Transverse colon (tissue), 4 donors: ENCODE results near the gene STK32C. TPM values are rescaled to one million over a fixed set of nuclear protein-coding genes. Genes with fewer than 3 reads are reported as not detected.

Experiments
- DNase-seq: peaks from one replicate; pipeline ENCODE4 v3.0.0-alpha.2; 2019
- H3K27ac ChIP-seq, 4 donors: fragments of 200-600 bp; sonication (generic); 2 replicates each; pipeline ENCODE4 v1.5.1; 2016 to 2018; ENCODE audit warnings: inconsistent platforms in 4 of 4
- H3K27me3 ChIP-seq: fragments of 200-600 bp; sonication (generic); 2 replicates; pipeline ENCODE4 v1.5.1; 2017; ENCODE audit warnings: inconsistent platforms
- H3K36me3 ChIP-seq, 4 donors: fragments of 200-600 bp; sonication (generic); 2 replicates each; pipeline ENCODE4 v1.5.1; 2017 to 2019; ENCODE audit warnings: inconsistent platforms in 4 of 4
- H3K4me1 ChIP-seq, 4 donors: fragments of 200-600 bp; sonication (generic); 2 replicates each; pipeline ENCODE4 v1.5.1; 2017 to 2020; ENCODE audit warnings: inconsistent platforms in 4 of 4
- H3K4me3 ChIP-seq, 4 donors: fragments of 200-600 bp; sonication (generic); 1 replicate in 1 of 4; 2 replicates in 3 of 4; pipeline versions ENCODE4 v1.5.1 to v1.6.1; 2017 to 2019; ENCODE audit warnings: inconsistent platforms in 4 of 4
- H3K9me3 ChIP-seq, 2 donors: fragments of 200-600 bp; sonication (generic); 2 replicates each; pipeline ENCODE4 v1.5.1; 2017 to 2019; ENCODE audit warnings: inconsistent platforms in 2 of 2
- EP300 ChIP-seq: sonication (generic); formaldehyde crosslinking; IDR thresholded peaks from one replicate; pipeline ENCODE4 v1.6.1; 2017; ENCODE audit warnings: antibody characterized with exemption, low read depth
- POLR2A ChIP-seq: fragments of 450-650 bp; IDR thresholded peaks from one replicate; pipeline ENCODE4 v1.6.1; 2016; ENCODE audit warnings: antibody characterized with exemption, mild to moderate bottlenecking, moderate library complexity
- POLR2AphosphoS5 ChIP-seq, 3 donors: sonication (generic); formaldehyde crosslinking; IDR thresholded peaks; one replicate each; pipeline ENCODE4 v1.6.1; 2016; ENCODE audit warnings: antibody characterized with exemption in 3 of 3
- WGBS, 2 donors: methylation state at CpG; one replicate each; pipeline ENCODE4 v1.1.5; 2018; ENCODE audit warnings: low coverage in 1 of 2; 5-methylcytosine and 5-hydroxymethylcytosine counted together
- in situ Hi-C, 4 donors: fragments of 200-750 bp; cut with MboI; loops; one replicate each; pipeline versions ENCODE4 v1.15.0 to v1.15.1; 2017; ENCODE audit warnings: low sequenced_read_pairs in 3 of 4, low pct_ligation_motif_present in 1 of 4, low pct_unique_long_range_greater_than_20kb in 1 of 4
- intact Hi-C: fragments of 100-400 bp; cut with DNase I; formaldehyde crosslinking; loops from one replicate; pipeline ENCODE4 v1.15.1; 2023; ENCODE audit warnings: low total_unique reads
- total RNA-seq, 4 donors: library from RNA; depleted of rRNA; stranded (reverse); fragments of >200 nt; gene quantifications; one replicate each; pipeline ENCODE4 v1.1.0, GENCODE V29; 2016
- TF ChIP-seq, protein P1 (sequence below), 5 experiments: fragments of 200-600 bp in 3 of 5; fragments of 450-650 bp in 2 of 5; sonication (generic) in 3 of 5; IDR thresholded peaks; 1 replicate in 2 of 5; 2 replicates in 3 of 5; pipeline ENCODE4 v1.5.1; 2016 to 2017; ENCODE audit warnings: antibody characterized with exemption in 5 of 5, inconsistent platforms in 3 of 5, mild to moderate bottlenecking in 2 of 5, moderate library complexity in 1 of 5

The STK32C gene
- total RNA-seq, 4 donors from 2014 or later = 2.2 to 7.8 (median 3.7) TPM; not detected in 1

DNA sequence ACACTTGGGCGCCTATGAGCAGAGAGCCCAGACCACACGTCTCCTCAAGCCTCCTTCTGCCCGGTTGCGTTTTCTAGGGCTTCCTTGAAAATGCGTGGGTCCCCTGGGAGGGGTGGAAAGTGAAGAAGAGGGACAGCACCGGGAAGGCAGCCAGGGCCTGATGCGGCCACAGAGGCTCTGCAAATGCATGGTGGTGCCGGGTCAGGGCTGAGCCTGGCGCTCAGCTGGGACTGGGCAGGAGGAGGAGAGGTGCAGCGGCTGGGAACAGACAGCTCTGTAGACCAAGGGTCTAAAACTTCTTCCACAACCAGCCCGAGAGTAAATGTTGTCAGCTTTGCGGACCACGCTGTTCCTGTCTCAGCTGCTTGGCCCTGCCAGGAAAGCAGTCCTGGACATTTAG lies 119.4 kb downstream of the STK32C start:
- DNase-seq = no peak
- peaks cover 0 to 23% (median 17%) of the 10 kb centered on the region in 4 donors for H3K4me1 ChIP-seq
- H3K27ac ChIP-seq = no peak overlapping the region
- peaks cover 66% of the 10 kb centered on the region for H3K27me3 ChIP-seq
- H3K36me3 ChIP-seq = no peaks in the 10 kb centered on the region
- no peak for TF ChIP-seq POLR2AphosphoS5 (IDR thresholded peaks at IDR 0.05)
- no peak for TF ChIP-seq EP300
- no peak for TF ChIP-seq POLR2A
- TF ChIP-seq, protein P1, sequence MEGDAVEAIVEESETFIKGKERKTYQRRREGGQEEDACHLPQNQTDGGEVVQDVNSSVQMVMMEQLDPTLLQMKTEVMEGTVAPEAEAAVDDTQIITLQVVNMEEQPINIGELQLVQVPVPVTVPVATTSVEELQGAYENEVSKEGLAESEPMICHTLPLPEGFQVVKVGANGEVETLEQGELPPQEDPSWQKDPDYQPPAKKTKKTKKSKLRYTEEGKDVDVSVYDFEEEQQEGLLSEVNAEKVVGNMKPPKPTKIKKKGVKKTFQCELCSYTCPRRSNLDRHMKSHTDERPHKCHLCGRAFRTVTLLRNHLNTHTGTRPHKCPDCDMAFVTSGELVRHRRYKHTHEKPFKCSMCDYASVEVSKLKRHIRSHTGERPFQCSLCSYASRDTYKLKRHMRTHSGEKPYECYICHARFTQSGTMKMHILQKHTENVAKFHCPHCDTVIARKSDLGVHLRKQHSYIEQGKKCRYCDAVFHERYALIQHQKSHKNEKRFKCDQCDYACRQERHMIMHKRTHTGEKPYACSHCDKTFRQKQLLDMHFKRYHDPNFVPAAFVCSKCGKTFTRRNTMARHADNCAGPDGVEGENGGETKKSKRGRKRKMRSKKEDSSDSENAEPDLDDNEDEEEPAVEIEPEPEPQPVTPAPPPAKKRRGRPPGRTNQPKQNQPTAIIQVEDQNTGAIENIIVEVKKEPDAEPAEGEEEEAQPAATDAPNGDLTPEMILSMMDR (IDR thresholded peaks at IDR 0.05) = no peak
- intact Hi-C loops = no loop called here
- no peaks in the 10 kb centered on the region for H3K9me3 ChIP-seq
- 54% methylated on average over 13 of the region's 13 CpGs; no CpG with 5 or more reads in 1 of the 2 donors for WGBS, 2 donors
- in situ Hi-C loops = no loop called here
- no peak overlapping the region for H3K4me3 ChIP-seq

DNA sequence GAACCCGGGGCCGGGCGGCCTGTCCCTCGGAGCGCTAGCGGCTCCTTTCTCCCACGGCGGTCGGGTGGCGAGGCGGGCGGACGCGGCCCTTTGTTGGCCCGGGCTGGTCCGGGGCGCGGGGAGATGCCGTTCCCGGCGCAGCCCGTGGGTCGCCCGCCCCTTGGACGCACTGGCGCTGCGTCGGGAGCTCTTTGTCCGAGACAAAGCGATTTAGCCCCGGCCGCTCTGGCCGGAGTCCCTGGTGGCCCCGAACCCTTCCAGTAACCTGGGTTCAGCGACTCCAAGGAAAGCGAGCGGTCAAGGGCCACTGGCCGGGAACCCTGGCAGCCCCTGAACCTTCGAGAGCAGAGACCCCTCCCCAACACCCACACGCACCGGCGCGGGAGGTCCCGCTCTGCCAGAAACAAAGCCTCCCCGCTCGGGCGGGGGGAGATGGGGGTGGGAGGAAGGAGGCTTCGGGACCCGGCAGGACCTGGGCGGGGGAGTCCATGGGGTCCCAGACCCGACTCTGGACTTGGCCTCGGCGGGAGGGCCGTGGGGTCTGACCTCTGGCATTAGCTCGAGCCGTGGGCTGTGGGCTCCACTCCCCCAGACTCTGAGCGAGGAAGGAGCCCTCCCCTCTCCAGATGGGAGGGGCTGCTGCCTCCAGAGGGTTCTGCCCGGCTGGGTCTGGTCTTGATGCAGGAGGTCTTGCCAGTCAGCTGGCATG lies 120.2 kb downstream of the STK32C start:
- Histone ChIP-seq H3K4me1 (peaks cover 0 to 23% (median 17%) of the 10 kb centered on the region in 4 donors), H3K9me3 (no peaks in the 10 kb centered on the region), H3K36me3 (no peaks in the 10 kb centered on the region), H3K4me3 (peak overlapping the region in 2 of 4 donors; percentile 12 to 39), H3K27ac (no peak overlapping the region), H3K27me3 (peaks cover 70% of the 10 kb centered on the region)
- no peak for TF ChIP-seq EP300
- TF ChIP-seq, protein P1 (IDR thresholded peaks at IDR 0.05) = no peak
- TF ChIP-seq POLR2AphosphoS5 (IDR thresholded peaks at IDR 0.05) = no peak
- no peak for TF ChIP-seq POLR2A
- in situ Hi-C loops = no loop called here
- 11% methylated on average over 13 of the region's 58 CpGs; no CpG with 5 or more reads in 1 of the 2 donors for WGBS, 2 donors
- no peak for DNase-seq
- intact Hi-C loops = no loop called here

GRCh38 chr10:132186488-132187429 lies 121.0 kb downstream of the STK32C start, which contains the start of gene DPYSL4:
Gene DPYSL4, plus strand, starts transcription at chr10:132186948. Its CDS starts 116 bp downstream, at chr10:132187064.
- Histone ChIP-seq H3K9me3 (no peaks in the 10 kb centered on the region), H3K27me3 (peaks cover 79% of the 10 kb centered on the region), H3K36me3 (no peaks in the 10 kb centered on the region), H3K4me3 (peak within 1 kb of the TSS in 2 of 4 donors; percentile 12 to 39), H3K27ac (no peak within 1 kb of the TSS), H3K4me1 (peaks cover 0 to 23% (median 17%) of the 10 kb centered on the region in 4 donors)
- intact Hi-C loops = no loop called here
- WGBS, 2 donors = 13% methylated on average over 36 of the region's 109 CpGs; no CpG with 5 or more reads in 1 of the 2 donors
- DNase-seq = no peak
- in situ Hi-C loops = no loop called here
- no peak for TF ChIP-seq EP300
- no peak for TF ChIP-seq POLR2A
- TF ChIP-seq POLR2AphosphoS5 (IDR thresholded peaks at IDR 0.05) = no peak

- TF ChIP-seq POLR2A = no peak
- TF ChIP-seq POLR2AphosphoS5 (IDR thresholded peaks at IDR 0.05) = no peak
- TF ChIP-seq, protein P1 (IDR thresholded peaks at IDR 0.05) = no peak
- no peak for TF ChIP-seq EP300
- intact Hi-C loops (no loop called here), in situ Hi-C loops (no loop called here)
- Histone ChIP-seq H3K9me3 (no peaks in the 10 kb centered on the region), H3K27ac (no peak overlapping the region), H3K36me3 (no peaks in the 10 kb centered on the region), H3K4me3 (peak overlapping the region in 2 of 4 donors; percentile 3 to 39), H3K4me1 (peaks cover 0 to 23% (median 17%) of the 10 kb centered on the region in 4 donors), H3K27me3 (peaks cover 81% of the 10 kb centered on the region)
- DNase-seq = peak; percentile 37
- 10% methylated on average over 17 of the region's 99 CpGs; no CpG with 5 or more reads in 1 of the 2 donors for WGBS, 2 donors
Observed at GRCh38 chr10:132185601-132186487, 121.9 kb downstream of the STK32C start.
